ENCODE results near the gene FRK. TPM values are rescaled to one million over a fixed set of nuclear protein-coding genes. Genes with fewer than 3 reads are reported as not detected.

The FRK gene
- total RNA-seq, 4 donors from 2014 or later, result 0.44 to 1.3 (median 0.63) TPM

GRCh38 chr6:116019428-116019827 lies 41.3 kb downstream of the FRK start:
- TF ChIP-seq CTCF (IDR thresholded peaks at IDR 0.05; ENCODE audit: low read depth), result no peak

GRCh38 chr6:116018976-116019375 lies 41.7 kb downstream of the FRK start:
- TF ChIP-seq CTCF (IDR thresholded peaks at IDR 0.05; ENCODE audit: low read depth), result no peak

- no peak for TF ChIP-seq CTCF (IDR thresholded peaks at IDR 0.05; ENCODE audit: low read depth)
Observed at GRCh38 chr6:116017546-116018295, 43.0 kb downstream of the FRK start.

- no peak for TF ChIP-seq CTCF (IDR thresholded peaks at IDR 0.05; ENCODE audit: low read depth)
Observed at GRCh38 chr6:116016846-116017545, 43.7 kb downstream of the FRK start.

GRCh38 chr6:116015983-116016382 lies 44.7 kb downstream of the FRK start:
- no peak for TF ChIP-seq CTCF (IDR thresholded peaks at IDR 0.05; ENCODE audit: low read depth)

- no peak for TF ChIP-seq CTCF (IDR thresholded peaks at IDR 0.05; ENCODE audit: low read depth)
Observed at GRCh38 chr6:116015561-116015960, 45.1 kb downstream of the FRK start.

GRCh38 chr6:116012951-116013350 lies 47.7 kb downstream of the FRK start:
- TF ChIP-seq CTCF (IDR thresholded peaks at IDR 0.05; ENCODE audit: low read depth), result no peak
